Measurements from ENCODE around the gene CASTOR1. TPM values are rescaled to one million over a fixed set of nuclear protein-coding genes. Genes with fewer than 3 reads are reported as not detected.

CASTOR1 gene
- total RNA-seq, 1 donor from 2014 or later, result 13.4 TPM

DNA sequence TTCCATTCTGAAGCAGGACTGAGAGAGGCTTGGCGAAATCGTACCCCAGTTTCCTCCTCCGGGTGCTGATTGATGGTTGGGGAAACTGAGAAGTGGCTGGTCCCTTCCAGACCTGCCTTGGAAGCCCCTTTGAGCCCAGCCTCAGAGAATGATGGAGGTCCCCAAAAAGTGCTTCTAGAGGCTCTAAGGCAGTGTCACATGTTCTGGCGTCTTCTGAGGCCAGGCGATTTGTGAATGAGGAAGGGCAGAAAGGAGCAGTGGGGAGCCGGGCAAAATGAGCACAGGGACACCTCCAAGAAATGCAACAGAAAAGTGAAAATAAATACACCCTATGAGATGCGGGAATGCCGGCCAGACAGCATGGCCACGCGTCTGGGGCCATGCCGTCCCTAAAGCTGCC lies 41.7 kb downstream of the CASTOR1 start:
- no peak for DNase-seq (ENCODE audit: extremely low read depth, low read depth, low spot score)

DNA sequence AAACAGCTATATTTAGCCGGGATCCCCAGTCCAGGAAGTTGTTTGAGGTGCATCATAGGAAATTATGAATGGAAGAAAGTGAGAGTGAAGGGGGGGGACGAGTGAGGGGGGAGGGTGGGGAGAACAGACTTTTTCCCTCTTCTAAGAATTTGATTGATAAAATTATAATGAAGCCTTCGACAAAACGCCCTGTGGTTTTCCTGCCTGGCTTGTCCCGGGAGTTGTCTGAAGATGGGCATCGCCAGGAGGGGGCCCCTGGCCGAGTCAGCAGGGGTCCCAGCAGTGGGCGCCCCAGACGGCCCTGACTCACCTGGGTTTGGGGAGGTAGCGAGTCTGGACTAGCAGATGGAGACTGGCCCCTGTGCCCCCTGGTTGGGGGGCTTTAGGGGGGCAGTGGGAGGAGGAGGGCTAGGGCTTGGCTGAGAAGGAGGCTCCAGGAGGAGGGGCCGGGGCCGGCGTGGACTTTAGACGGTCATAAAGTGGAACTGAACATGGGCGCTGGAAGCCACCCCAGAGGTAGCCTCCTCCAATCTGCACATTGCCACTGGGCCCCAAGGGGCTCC lies 42.4 kb downstream of the CASTOR1 start:
- DNase-seq (ENCODE audit: extremely low read depth, low read depth, low spot score), result no peak

DNA sequence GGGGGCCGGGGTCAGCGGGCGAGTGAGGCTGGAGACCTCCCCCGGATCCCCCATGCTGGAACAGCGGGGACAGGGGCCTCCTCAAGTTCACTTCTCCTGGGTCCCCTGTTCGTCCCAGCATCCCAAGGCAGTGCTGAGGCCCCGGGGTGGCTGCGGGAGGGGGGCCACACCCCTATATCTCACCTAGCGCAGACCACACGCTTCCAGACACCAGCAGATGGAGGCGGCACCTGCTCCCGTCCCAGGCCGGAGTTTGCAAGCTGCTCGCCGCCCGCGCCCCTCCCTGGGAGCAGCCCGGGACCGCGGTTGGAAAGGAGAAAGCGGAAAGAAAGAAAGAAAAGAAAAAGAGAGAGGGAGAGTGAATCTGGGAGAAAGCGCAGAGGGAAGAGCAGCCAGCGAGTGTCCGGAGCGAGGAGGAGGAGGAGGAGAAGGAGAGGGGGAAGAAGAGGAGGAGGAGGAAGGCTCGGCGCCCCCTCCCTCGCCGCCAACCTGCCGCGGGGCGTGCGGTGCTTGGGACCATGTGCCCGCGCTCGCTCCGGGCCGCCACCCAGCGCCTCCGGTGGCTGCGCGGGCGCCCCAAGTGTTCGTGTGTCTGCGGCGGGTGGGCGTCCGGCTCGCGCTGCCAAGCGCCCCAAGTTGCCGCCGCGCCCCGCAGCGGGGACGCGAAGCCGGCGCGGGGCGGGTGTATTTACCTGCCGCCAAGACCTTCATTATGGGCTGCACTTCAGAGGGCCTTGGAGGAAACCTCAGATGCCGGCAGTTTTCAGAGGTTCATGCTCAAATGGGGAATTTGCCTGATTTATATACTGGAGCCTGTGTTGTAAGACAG lies 43.1 kb downstream of the CASTOR1 start, which contains the start of gene LIF:
LIF (minus strand) TSS at position 775 of the 829 bp plus-strand sequence; CDS start at position 711, 64 bp downstream.
- DNase-seq (ENCODE audit: extremely low read depth, low read depth, low spot score), result no peak

DNA sequence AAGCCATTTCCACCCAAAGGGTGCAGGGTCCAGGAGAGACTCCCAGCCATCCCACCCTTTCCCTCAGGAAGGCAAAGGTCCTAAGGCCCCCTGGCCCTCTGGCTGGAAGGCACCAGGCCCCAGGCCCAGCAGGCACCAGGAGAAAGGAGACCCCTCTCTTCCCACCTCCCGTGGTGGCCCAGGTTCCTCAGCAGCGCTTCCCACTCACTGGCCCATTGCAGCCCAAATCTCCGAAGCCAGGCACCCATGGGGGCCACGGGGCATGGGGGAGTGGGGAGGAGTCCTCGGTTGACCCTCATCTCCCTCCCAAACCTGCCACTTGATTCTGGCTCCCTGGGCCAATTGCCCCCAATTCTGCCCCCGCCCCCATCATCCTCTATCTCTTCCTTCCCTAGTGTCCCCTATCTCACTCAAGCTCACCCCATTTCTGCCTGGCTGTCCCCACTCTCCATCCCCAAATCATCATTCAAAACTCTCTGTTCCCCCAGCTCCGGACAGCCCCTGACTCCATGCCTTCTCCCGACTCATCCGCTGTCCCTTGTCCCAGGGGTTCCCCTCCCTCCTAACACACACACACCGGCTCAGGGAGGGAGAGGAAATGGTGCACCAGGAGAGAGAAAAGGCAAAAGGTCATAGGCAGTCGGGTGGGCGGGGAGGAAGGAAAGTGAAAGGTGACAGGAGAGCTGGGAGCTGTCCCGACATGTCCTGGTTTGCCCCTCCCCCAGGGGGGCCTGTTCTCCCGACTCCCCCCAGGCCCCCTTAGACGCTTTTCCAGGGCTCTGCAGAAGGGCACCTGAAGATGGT lies 43.9 kb downstream of the CASTOR1 start:
- DNase-seq (ENCODE audit: extremely low read depth, low read depth, low spot score), result no peak

DNA sequence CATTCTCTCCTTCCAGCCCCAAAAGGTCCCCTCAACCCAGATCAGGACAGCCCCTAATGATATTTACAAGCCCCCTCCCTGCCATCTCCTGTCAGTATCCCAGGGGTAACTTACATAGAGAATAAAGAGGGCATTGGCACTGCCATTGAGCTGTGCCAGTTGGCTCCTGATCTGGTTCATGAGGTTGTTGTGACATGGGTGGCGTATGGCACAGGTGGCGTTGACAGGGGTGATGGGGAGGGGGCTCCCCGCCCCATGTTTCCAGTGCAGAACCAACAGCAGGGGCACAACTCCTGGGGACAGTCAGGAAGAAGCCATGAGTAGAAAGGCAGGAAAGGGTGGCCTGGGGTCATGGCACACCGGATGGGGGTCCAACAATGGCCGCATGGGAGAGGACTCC lies 44.7 kb downstream of the CASTOR1 start:
- DNase-seq (ENCODE audit: extremely low read depth, low read depth, low spot score), result no peak

DNA sequence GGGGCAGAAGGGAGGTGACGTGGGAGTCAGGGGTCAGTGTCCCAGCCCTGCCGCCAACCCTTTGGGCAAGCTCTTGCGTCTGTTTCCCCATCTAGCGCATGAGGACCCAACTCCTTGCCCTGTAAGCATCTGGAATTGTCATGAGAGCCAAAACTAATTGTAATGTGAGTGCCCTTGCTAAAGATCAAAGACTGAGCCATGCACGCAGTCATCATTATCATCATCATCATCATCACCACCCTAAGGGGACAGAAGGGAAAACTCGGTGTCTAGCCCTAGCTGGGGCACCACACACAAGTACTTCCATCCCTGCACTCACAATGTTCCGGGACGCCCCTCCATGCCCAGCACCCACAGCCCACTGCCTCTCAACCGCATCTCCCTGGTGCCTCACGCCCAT lies 45.2 kb downstream of the CASTOR1 start:
- DNase-seq (ENCODE audit: extremely low read depth, low read depth, low spot score), result no peak

DNA sequence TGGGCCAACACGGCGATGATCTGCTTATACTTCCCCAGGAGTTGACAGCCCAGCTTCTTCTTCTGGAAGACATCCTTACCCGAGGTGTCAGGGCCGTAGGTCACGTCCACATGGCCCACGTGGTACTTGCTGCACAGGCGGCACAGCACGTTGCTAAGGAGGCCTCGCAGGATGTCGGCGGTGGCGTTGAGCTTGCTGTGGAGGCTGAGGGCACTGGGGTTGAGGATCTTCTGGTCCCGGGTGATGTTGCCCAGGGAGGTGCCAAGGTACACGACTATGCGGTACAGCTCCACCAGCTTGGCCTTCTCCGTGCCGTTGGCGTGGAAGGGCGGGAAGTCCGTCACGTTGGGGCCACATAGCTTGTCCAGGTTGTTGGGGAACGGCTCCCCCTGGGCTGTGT lies 45.6 kb downstream of the CASTOR1 start:
- DNase-seq (ENCODE audit: extremely low read depth, low read depth, low spot score), result no peak

DNA sequence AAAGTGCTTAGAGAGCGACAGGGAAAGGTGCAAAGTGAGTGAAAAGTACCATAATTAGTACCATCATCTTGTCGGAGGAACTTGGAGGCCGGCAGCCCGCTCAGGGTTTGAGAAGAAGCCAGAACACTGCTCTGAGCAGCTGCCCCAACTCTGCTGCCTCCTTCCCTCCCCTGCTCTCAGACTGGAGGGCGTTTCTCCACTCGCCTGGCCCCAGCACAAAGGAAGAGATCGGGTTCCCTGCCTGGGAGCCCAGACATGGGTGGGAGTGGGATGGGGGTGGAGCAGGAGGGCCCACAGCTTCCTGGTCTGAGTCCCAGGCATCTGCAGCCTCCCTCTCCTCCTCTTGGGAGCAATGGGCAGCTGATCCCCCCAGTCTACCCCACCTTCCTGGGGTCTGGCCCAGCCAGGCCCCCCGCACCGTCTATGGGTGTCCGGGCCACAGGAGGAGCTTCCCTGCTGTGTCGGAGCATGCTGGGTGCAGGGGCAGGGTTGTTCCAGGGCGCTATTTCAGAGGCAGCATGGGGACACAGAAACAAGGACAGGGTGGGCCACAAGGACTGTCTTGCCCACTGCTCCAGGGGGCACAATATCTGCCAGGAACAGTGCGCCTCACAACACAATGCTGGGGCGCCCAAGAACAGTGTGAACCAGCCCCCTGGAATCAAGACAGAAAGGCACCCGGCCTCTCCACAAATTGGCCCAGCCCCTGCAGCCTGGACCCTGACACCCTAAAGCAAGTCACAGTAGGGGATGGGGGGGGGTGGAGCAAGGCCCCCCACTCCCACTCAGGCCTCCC lies 47.5 kb downstream of the CASTOR1 start:
- DNase-seq (ENCODE audit: extremely low read depth, low read depth, low spot score), result no peak

DNA sequence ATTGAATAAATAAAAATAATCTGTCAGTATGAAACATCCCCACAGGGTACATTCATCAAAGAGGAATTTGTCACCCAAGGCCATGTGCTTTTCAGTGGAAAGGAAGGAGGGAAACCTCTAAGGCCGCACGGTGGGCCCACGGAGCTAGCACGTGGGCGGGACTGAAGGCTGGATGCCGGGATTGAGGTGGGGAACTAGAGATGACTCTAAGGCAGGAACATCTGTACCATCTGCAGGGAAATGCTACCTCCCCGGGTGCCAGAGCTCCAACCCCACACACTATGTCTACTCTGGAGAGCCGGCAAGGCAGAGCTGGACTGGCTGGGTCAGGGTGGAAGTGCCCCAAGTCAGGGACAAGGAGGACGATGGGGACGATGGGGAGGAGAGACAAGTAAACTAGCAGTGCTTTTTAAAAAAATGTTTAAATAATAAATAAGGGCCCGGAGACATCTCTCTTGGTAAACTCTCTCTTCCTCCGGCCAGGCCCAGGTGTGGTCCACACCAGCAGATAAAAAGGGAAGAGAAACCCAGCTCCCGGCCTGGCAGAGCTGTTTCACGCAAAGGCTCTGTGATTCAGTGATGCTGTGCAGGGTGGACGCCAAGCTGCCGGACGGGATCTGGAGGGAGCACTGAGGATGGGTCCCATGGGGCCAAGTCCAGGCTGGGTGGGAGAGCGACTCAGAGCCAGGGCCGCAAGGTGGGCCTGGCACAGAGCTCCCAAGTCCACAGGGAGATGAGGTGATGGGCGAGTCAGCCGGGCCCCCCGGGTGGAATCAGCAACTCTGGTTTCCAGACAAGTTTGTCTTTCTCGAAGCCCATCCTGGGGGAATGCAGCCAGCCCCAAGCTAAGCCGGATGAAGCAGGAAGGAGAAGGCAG lies 48.5 kb downstream of the CASTOR1 start:
- no peak for DNase-seq (ENCODE audit: extremely low read depth, low read depth, low spot score)

DNA sequence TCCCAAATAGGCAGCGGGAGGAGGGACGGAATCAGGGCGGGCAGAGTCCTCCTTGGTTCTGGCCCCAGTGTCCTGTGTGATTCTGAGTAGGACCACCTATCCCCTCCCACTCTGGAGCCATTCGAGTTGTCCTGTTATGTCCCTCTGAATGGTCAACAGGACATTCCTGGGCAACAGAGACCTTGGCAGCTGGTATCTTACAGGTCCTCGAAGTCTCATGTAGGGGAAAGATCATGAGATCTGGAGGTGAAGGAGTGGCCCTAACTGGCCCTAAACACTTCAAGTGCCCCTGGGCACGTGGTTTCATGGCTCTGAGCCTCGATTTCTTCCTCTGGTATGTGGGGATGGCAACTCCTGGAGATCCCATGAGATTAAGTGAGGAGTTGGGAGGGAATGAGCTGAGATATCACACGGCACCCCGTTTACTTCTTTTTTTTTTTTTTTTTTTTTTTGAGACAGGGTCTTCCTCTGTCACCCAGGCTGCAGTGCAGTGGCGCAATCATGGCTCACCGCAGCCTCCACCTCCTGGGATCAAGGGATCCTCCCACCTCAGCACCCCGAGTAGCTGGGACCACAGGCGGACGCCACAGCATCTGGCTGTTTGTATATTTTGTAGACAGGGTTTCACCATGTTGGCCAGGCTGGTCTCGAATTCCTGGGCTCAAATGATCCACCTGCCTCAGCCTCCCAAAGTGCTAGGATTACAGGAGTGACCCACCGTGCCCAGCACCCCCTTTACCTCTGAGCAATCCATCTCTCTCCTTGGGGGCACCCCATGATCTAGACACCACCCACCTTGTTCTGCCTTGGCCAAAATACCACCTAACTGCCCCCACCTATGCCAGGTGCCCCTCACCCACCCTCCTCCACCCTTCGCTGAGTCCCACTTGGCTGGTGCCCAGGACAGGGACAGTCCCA lies 49.6 kb downstream of the CASTOR1 start:
- DNase-seq (ENCODE audit: extremely low read depth, low read depth, low spot score), result no peak

DNA sequence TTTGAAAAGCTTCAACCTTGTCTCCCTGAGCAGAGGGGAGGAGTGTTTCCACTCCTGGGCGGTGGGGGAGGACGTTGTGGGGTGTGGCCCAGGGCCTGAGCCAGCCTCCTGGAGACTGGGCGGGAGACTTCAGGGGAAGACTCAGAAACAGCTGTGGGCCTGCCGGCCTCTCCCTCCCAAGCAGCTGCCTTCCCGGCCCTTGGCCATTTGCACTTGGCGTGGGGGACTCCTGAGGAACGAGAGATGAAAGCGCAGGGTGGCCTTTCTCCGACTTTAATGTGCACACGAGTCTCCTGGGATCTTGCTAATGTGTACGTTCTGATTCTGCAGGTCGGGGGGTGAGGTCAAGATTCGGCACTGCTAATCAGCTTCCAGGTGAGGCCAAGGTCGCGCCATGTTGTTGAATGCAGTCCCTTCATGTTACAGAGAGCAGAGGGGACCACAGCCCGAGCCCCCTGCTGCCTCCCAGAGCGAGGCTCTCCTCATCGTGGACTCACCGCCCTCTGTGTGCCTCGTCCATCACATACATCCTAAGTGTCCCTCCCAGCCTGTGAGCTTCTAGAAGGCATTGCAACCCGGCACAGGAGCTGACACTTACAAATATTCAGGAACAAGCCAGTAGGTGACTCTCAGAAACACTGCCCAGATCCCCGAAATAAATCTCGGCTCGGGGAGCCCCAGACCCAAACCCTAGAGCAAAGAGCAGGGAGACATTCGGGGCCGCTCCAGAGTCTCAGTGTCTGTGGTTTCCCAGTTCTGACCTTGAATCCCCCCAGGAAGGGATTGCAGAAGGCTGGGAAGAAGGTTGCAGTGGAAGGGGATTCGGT lies 50.4 kb downstream of the CASTOR1 start:
- no peak for DNase-seq (ENCODE audit: extremely low read depth, low read depth, low spot score)

DNA sequence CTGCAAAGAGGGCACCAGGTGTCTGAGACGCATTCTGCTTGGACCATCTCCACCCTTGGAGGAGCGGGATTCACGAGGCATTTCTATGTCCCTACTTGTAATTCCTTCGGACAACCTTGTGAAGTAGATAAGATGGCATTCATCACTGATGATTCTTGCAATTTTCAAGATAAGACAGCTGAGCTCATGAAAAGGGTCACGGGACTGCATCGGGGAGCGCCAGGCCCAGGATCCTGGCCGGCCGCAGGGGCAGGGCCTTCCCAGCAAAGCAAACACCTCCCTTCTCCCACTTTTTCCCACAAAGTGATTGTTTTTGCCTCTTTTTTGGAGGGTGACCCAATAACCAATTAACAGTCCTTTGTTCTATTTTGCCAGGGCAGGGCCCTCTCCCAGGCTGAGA lies 51.2 kb downstream of the CASTOR1 start:
- no peak for DNase-seq (ENCODE audit: extremely low read depth, low read depth, low spot score)

DNA sequence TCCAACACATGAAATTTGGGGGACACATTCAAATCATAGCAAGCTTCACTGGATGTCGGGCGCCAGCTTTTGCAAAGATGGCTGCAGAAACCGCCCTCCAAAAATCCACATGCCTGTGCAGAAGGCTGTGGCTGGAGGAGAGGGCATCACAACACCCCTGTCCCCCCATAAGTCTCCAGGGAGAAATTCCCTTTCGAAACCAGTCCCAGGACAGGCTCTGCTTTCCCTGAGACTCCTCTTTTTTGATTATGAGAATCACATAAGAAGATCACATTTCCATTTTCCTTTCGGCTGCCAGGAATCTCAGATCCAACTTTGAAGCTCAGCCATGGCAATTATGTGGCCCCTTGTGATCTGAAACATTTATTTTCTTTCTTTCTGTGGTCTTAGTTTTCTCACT lies 52.4 kb downstream of the CASTOR1 start:
- no peak for DNase-seq (ENCODE audit: extremely low read depth, low read depth, low spot score)

DNA sequence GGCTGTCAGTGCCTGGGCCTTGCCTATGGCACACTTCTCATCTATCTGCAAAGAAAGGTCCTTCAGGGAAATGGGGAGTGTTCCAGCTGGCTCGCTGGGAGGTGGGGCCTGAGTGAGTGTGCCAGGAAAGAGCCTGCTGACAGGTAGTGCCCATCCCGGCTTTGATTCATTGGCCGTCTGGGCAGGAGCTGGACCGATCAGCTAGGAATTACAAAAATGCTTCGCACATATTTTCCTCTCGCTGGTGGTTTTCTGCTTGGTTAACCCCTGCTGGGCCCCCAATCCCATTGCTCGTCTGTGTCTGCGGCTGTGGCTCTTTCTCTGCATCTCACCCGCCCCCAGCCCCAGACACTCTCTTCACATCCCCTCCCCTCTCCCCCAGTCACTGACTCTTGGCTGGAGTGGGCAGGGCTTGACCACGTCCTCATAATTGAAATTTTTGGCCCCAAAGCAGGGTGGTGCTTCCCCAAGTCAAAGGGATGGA lies 53.6 kb downstream of the CASTOR1 start:
- DNase-seq (ENCODE audit: extremely low read depth, low read depth, low spot score), result no peak

Data from glomerular endothelial cell (primary cell).